ENCODE data around the gene SBNO2. TPM values are rescaled to one million over a fixed set of nuclear protein-coding genes. Genes with fewer than 3 reads are reported as not detected.

The SBNO2 gene
- total and polyA plus RNA-seq, 2 donors (not counting 1 experiment from before 2014, with no cell fraction given) = 42.8 to 83.3 TPM

- ATAC-seq (ENCODE audit: low read depth) (no peak), DNase-seq (no peak)
- H3K27me3 Mint-ChIP-seq = no peaks in the 10 kb centered on the region
- peak overlapping the region; percentile 26 for H3K27ac Mint-ChIP-seq
- Histone ChIP-seq H3K4me3 (ENCODE audit: control extremely low read depth in 1 of 5, extremely low read depth in 1 of 5, insufficient read depth in 1 of 5, low read depth in 2 of 5, low read length in 4 of 5) (no peak overlapping the region), H2AFZ (ENCODE audit: insufficient read depth, low read depth, low read length, poor library complexity, severe bottlenecking) (no peak overlapping the region), H4K20me1 (ENCODE audit: control insufficient read depth, insufficient read depth, low read length, poor library complexity, severe bottlenecking) (peaks cover 4% of the 10 kb centered on the region), H3K36me3 (replicated peaks in 1 of 2; ENCODE audit: control extremely low read depth in 1 of 2, control insufficient read depth in 1 of 2, extremely low read depth in 1 of 2, insufficient read depth in 2 of 2, low read length in 1 of 2) (peaks cover 0 to 1% of the 10 kb centered on the region in 2 experiments), H3K4me1 (ENCODE audit: control insufficient read depth in 2 of 2, insufficient read depth in 2 of 2, low read length in 2 of 2) (peaks cover 20 to 25% of the 10 kb centered on the region in 2 donors), H3K27me3 (replicated peaks in 1 of 4; ENCODE audit: control extremely low read depth in 1 of 4, control insufficient read depth in 3 of 4, insufficient read depth in 4 of 4, low read length in 3 of 4) (no peaks in the 10 kb centered on the region), H3K79me2 (ENCODE audit: control insufficient read depth, insufficient read depth, low read length) (peaks cover 30% of the 10 kb centered on the region), H3K9me3 (ENCODE audit: control extremely low read depth in 1 of 3, control insufficient read depth in 2 of 3, insufficient read depth in 1 of 3, low read length in 2 of 3) (peaks cover 0 to 12% (median 0%) of the 10 kb centered on the region in 3 donors), H3K27ac (ENCODE audit: low read length in 2 of 2) (no peak overlapping the region), H3K4me2 (replicated peaks; ENCODE audit: low read depth, low read length, poor library complexity, severe bottlenecking) (no peak overlapping the region), H3K9ac (ENCODE audit: low read length) (no peak overlapping the region)
- intact Hi-C loops (cut with micrococcal nuclease) = no loop called here
- ChIA-PET CTCF (no interaction called here), POLR2A (no interaction called here)
- no peak for TF ChIP-seq CTCF (IDR thresholded peaks at IDR 0.05)
- TF ChIP-seq EZH2 (IDR thresholded peaks at IDR 0.05; ENCODE audit: borderline replicate concordance, insufficient read depth, low read depth, low read length, poor library complexity, severe bottlenecking) = no peak
- H3K9me3 Mint-ChIP-seq (ENCODE audit: insufficient read depth) = peaks cover 4% of the 10 kb centered on the region
- WGBS (ENCODE audit: insufficient coverage) = 93% methylated on average over 7 of the region's 11 CpGs
- peaks cover 16% of the 10 kb centered on the region for H3K4me1 Mint-ChIP-seq
- H3K4me3 Mint-ChIP-seq = no peak overlapping the region
Observed at GRCh38 chr19:1138121-1138520, 35.9 kb downstream of the SBNO2 start.

- CTCF ChIA-PET = no interaction called here
- WGBS (ENCODE audit: insufficient coverage) = 76% methylated on average over 17 of the region's 25 CpGs
- peak overlapping the region in 1 of 2 donors; percentile 37 for H3K27ac ChIP-seq (ENCODE audit: low read length in 2 of 2)
Observed at GRCh38 chr19:1136621-1137317, 37.3 kb downstream of the SBNO2 start.

More at GRCh38 chr19:1136621-1137317, 37.3 kb downstream of the SBNO2 start:
- H3K4me2 ChIP-seq (replicated peaks; ENCODE audit: low read depth, low read length, poor library complexity, severe bottlenecking) = peak overlapping the region; percentile 53
- H3K9me3 ChIP-seq (ENCODE audit: control extremely low read depth in 1 of 3, control insufficient read depth in 2 of 3, insufficient read depth in 1 of 3, low read length in 2 of 3) = peaks cover 0 to 12% (median 0%) of the 10 kb centered on the region in 3 donors
- Mint-ChIP-seq H3K27ac (peak overlapping the region; percentile 46), H3K27me3 (no peaks in the 10 kb centered on the region), H3K9me3 (ENCODE audit: insufficient read depth) (no peaks in the 10 kb centered on the region), H3K4me3 (no peak overlapping the region), H3K4me1 (peaks cover 20% of the 10 kb centered on the region)
- H3K36me3 ChIP-seq (replicated peaks in 1 of 2; ENCODE audit: control extremely low read depth in 1 of 2, control insufficient read depth in 1 of 2, extremely low read depth in 1 of 2, insufficient read depth in 2 of 2, low read length in 1 of 2) = no peaks in the 10 kb centered on the region
- no peak overlapping the region for H3K4me3 ChIP-seq (ENCODE audit: control extremely low read depth in 1 of 5, extremely low read depth in 1 of 5, insufficient read depth in 1 of 5, low read depth in 2 of 5, low read length in 4 of 5)
- no peaks in the 10 kb centered on the region for H3K27me3 ChIP-seq (replicated peaks in 1 of 4; ENCODE audit: control extremely low read depth in 1 of 4, control insufficient read depth in 3 of 4, insufficient read depth in 4 of 4, low read length in 3 of 4)
- no peak for DNase-seq
- peaks cover 35% of the 10 kb centered on the region for H3K79me2 ChIP-seq (ENCODE audit: control insufficient read depth, insufficient read depth, low read length)
- ATAC-seq (ENCODE audit: low read depth) = no peak
- POLR2A ChIA-PET = no interaction called here
- peaks cover 10% of the 10 kb centered on the region for H4K20me1 ChIP-seq (ENCODE audit: control insufficient read depth, insufficient read depth, low read length, poor library complexity, severe bottlenecking)
- no peak overlapping the region for H2AFZ ChIP-seq (ENCODE audit: insufficient read depth, low read depth, low read length, poor library complexity, severe bottlenecking)
- H3K4me1 ChIP-seq (ENCODE audit: control insufficient read depth in 2 of 2, insufficient read depth in 2 of 2, low read length in 2 of 2) = peaks cover 27 to 35% of the 10 kb centered on the region in 2 donors
- no peak overlapping the region for H3K9ac ChIP-seq (ENCODE audit: low read length)
- no peak for TF ChIP-seq EZH2 (IDR thresholded peaks at IDR 0.05; ENCODE audit: borderline replicate concordance, insufficient read depth, low read depth, low read length, poor library complexity, severe bottlenecking)
- no peak for TF ChIP-seq CTCF (IDR thresholded peaks at IDR 0.05)
- intact Hi-C loops (cut with micrococcal nuclease) = no loop called here
